Neural progenitor cell (in vitro differentiated cells): ENCODE results near the gene MYL11. TPM values are rescaled to one million over a fixed set of nuclear protein-coding genes. Genes with fewer than 3 reads are reported as not detected.

Source experiments
- DNase-seq: peaks from one replicate; pipeline ENCODE4 v3.0.0-alpha.2; 2016; ENCODE audit warnings: low spot score
- H2AFZ ChIP-seq: fragments of 200-600 bp; sonication (generic); replicated peaks from 2 replicates; pipeline ENCODE4 v1.6.1; 2016; ENCODE audit warnings: antibody characterized with exemption
- H3F3A ChIP-seq: fragments of 200-600 bp; sonication (generic); 2 replicates; pipeline ENCODE4 v1.6.1; 2016; ENCODE audit warnings: antibody characterized with exemption, low read depth
- H3K27ac ChIP-seq: fragments of 200-600 bp; sonication (generic); 2 replicates; pipeline ENCODE4 v1.5.1; 2016; ENCODE audit warnings: mild to moderate bottlenecking
- H3K27me3 ChIP-seq: fragments of 200-600 bp; sonication (generic); 2 replicates; pipeline ENCODE4 v1.6.1; 2016; ENCODE audit warnings: mild to moderate bottlenecking, moderate library complexity
- H3K36me3 ChIP-seq: fragments of 200-600 bp; sonication (generic); 2 replicates; pipeline ENCODE4 v1.5.1; 2016
- H3K4me1 ChIP-seq: fragments of 200-600 bp; sonication (generic); 2 replicates; pipeline ENCODE4 v1.6.1; 2016; ENCODE audit warnings: mixed run types
- H3K4me2 ChIP-seq: fragments of 200-600 bp; sonication (generic); 2 replicates; pipeline ENCODE4 v1.6.1; 2016
- H3K4me3 ChIP-seq: fragments of 200-600 bp; sonication (generic); 2 replicates; pipeline ENCODE4 v1.5.1; 2016
- H3K79me2 ChIP-seq: fragments of 200-600 bp; sonication (generic); 2 replicates; pipeline ENCODE4 v1.6.1; 2016; ENCODE audit warnings: low read depth
- H3K9ac ChIP-seq: fragments of 200-600 bp; sonication (generic); 2 replicates; pipeline ENCODE4 v1.6.1; 2016
- H3K9me3 ChIP-seq: fragments of 200-600 bp; sonication (generic); 2 replicates; pipeline ENCODE4 v1.5.1; 2016; ENCODE audit warnings: low read depth
- H4K20me1 ChIP-seq: fragments of 200-600 bp; sonication (generic); 2 replicates; pipeline ENCODE4 v1.6.1; 2016; ENCODE audit warnings: low read depth
- H3K27ac Mint-ChIP-seq: 3 replicates; pipeline ENCODE4 v1.8.0; 2021; ENCODE audit warnings: mixed read lengths
- H3K27me3 Mint-ChIP-seq: 2 replicates; pipeline ENCODE4 v1.8.0; 2022; ENCODE audit warnings: low read depth, mild to moderate bottlenecking, inconsistent platforms, moderate library complexity, mixed read lengths; ENCODE audit not compliant: insufficient read depth
- H3K36me3 Mint-ChIP-seq: 3 replicates; pipeline ENCODE4 v1.8.0; 2021; ENCODE audit warnings: mixed read lengths
- H3K4me1 Mint-ChIP-seq: 3 replicates; pipeline ENCODE4 v1.8.0; 2021; ENCODE audit warnings: mixed read lengths
- H3K4me3 Mint-ChIP-seq: 3 replicates; pipeline ENCODE4 v1.8.0; 2021; ENCODE audit warnings: mild to moderate bottlenecking, moderate library complexity, mixed read lengths
- H3K9me3 Mint-ChIP-seq: 3 replicates; pipeline ENCODE4 v1.8.0; 2020; ENCODE audit warnings: mixed read lengths
- CTCF ChIP-seq: fragments of 200-600 bp; sonication (generic); IDR thresholded peaks from 2 replicates; pipeline ENCODE4 v1.5.1; 2017; ENCODE audit warnings: antibody characterized with exemption, mild to moderate bottlenecking
- EZH2 ChIP-seq: fragments of 200-600 bp; sonication (generic); IDR thresholded peaks from 2 replicates; pipeline ENCODE4 v1.6.1; 2017; ENCODE audit warnings: antibody characterized with exemption, mild to moderate bottlenecking, moderate library complexity
- EZH2phosphoT487 ChIP-seq: fragments of 200-600 bp; sonication (generic); IDR thresholded peaks from 2 replicates; pipeline ENCODE4 v1.6.1; 2017; ENCODE audit warnings: antibody characterized with exemption
- total RNA-seq: library from RNA; depleted of rRNA; stranded (reverse); fragments of >200 nt; gene quantifications from 2 replicates; pipeline ENCODE4 v1.2.3, GENCODE V29; 2015; ENCODE audit warnings: low replicate concordance

Gene MYL11
- total RNA-seq, 1 donor from 2014 or later = 4.1 TPM

GRCh38 chr16:30377812-30378235 is 3.2 kb downstream of the MYL11 start:
- Mint-ChIP-seq H3K4me1 (peaks cover 31% of the 10 kb centered on the region), H3K4me3 (peak overlapping the region; percentile 95), H3K27ac (peak overlapping the region; percentile 91), H3K27me3 (no peaks in the 10 kb centered on the region), H3K36me3 (peaks cover 3% of the 10 kb centered on the region), H3K9me3 (no peaks in the 10 kb centered on the region)
- H4K20me1 ChIP-seq = peaks cover 6% of the 10 kb centered on the region
- peak overlapping the region; percentile 62 for H3K4me3 ChIP-seq
- no peaks in the 10 kb centered on the region for H3K9me3 ChIP-seq
- H3K79me2 ChIP-seq = peaks cover 16% of the 10 kb centered on the region
- no peaks in the 10 kb centered on the region for H3K36me3 ChIP-seq
- no peaks in the 10 kb centered on the region for H3K27me3 ChIP-seq
- peaks cover 27% of the 10 kb centered on the region for H3F3A ChIP-seq
- peaks cover 19% of the 10 kb centered on the region for H3K4me1 ChIP-seq
- peak; percentile 92 for DNase-seq
- TF ChIP-seq EZH2phosphoT487 = no peak
- TF ChIP-seq CTCF = no peak
- TF ChIP-seq EZH2 = no peak
- H3K27ac ChIP-seq = peak overlapping the region; percentile 99
- peak overlapping the region; percentile 79 for H3K4me2 ChIP-seq
- peak overlapping the region; percentile 63 for H2AFZ ChIP-seq
- peak overlapping the region; percentile 47 for H3K9ac ChIP-seq

- no peaks in the 10 kb centered on the region for H3K27me3 Mint-ChIP-seq
- Histone ChIP-seq H3K27ac (peak overlapping the region; percentile 99), H3K4me3 (peak overlapping the region; percentile 62), H3F3A (peaks cover 27% of the 10 kb centered on the region), H3K27me3 (no peaks in the 10 kb centered on the region), H2AFZ (peak overlapping the region; percentile 13), H3K4me2 (peak overlapping the region; percentile 79), H3K9ac (peak overlapping the region; percentile 53), H4K20me1 (peaks cover 6% of the 10 kb centered on the region), H3K9me3 (no peaks in the 10 kb centered on the region), H3K4me1 (peaks cover 19% of the 10 kb centered on the region), H3K36me3 (no peaks in the 10 kb centered on the region), H3K79me2 (peaks cover 16% of the 10 kb centered on the region)
- H3K36me3 Mint-ChIP-seq = peaks cover 3% of the 10 kb centered on the region
- peak; percentile 100 for DNase-seq
- TF ChIP-seq CTCF (peak; percentile 30), EZH2phosphoT487 (no peak), EZH2 (no peak)
- H3K4me1 Mint-ChIP-seq = peaks cover 31% of the 10 kb centered on the region
- H3K9me3 Mint-ChIP-seq = no peaks in the 10 kb centered on the region
- H3K27ac Mint-ChIP-seq = peak overlapping the region; percentile 94
- peak overlapping the region; percentile 95 for H3K4me3 Mint-ChIP-seq
Observed at GRCh38 chr16:30378236-30379157, 3.9 kb downstream of the MYL11 start.

- peak overlapping the region; percentile 62 for H3K4me3 ChIP-seq
- peaks cover 6% of the 10 kb centered on the region for H4K20me1 ChIP-seq
- Mint-ChIP-seq H3K27me3 (no peaks in the 10 kb centered on the region), H3K4me3 (peak overlapping the region; percentile 95), H3K27ac (no peak overlapping the region), H3K9me3 (no peaks in the 10 kb centered on the region), H3K4me1 (peaks cover 33% of the 10 kb centered on the region), H3K36me3 (peaks cover 3% of the 10 kb centered on the region)
- no peak overlapping the region for H2AFZ ChIP-seq
- H3F3A ChIP-seq = peaks cover 27% of the 10 kb centered on the region
- H3K27ac ChIP-seq = peak overlapping the region; percentile 60
- peaks cover 16% of the 10 kb centered on the region for H3K79me2 ChIP-seq
- no peaks in the 10 kb centered on the region for H3K36me3 ChIP-seq
- TF ChIP-seq CTCF = no peak
- no peak for TF ChIP-seq EZH2phosphoT487
- TF ChIP-seq EZH2 = no peak
- peak overlapping the region; percentile 79 for H3K4me2 ChIP-seq
- DNase-seq = no peak
- no peaks in the 10 kb centered on the region for H3K27me3 ChIP-seq
- H3K9ac ChIP-seq = peak overlapping the region; percentile 47
- peaks cover 19% of the 10 kb centered on the region for H3K4me1 ChIP-seq
- H3K9me3 ChIP-seq = no peaks in the 10 kb centered on the region
Observed at GRCh38 chr16:30379158-30379783, 4.7 kb downstream of the MYL11 start.
